Stimulated activated CD4-positive, alpha-beta T cell treated with anti-CD3 and anti-CD28 coated beads, Interleukin-2, amount 100 ng/mL, for 4 hours (primary cell): ENCODE data around the gene RPS6KB1.
"Not testable (repeated sequence)": the region's sequence is repeated elsewhere in the genome, so short reads cannot be mapped to it uniquely, and the experiment has no call there.

Experiments
- DNase-seq: peaks from one replicate; pipeline ENCODE4 v3.0.0-alpha.2; 2020; ENCODE audit warnings: low read depth

RPS6KB1 gene

DNA sequence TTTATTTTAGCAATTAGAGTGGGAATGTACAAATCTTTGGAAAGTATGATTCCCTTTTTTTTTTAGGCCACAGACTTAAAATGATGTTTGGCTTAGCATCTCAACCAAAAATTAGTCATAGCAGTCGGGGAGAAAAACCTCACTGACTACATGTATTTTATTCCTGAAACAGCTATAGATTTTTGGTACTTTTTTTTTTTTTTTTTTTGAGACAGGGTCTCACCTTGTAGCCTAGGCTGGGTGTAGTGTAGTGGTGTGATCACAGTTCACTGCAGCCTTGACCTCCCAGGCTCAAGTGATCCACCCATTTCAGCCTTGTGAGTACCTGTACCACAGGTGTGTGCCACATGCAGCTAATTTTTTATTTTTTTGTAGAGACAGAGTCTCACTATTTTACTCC is 48.2 kb downstream of the RPS6KB1 start:
- no peak for DNase-seq

DNA sequence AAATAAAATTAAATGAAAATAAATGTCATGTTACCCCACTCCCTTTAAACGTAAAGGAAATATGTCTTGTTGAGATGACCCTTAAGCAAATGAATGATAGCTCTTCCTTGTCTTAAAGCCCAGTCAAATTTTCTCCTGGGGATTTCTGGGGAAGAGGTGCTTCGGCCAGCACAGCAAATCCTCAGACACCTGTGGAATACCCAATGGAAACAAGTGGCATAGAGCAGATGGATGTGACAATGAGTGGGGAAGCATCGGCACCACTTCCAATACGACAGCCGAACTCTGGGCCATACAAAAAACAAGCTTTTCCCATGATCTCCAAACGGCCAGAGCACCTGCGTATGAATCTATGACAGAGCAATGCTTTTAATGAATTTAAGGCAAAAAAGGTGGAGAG is 53.5 kb downstream of the RPS6KB1 start:
- DNase-seq = not testable (repeated sequence)

DNA sequence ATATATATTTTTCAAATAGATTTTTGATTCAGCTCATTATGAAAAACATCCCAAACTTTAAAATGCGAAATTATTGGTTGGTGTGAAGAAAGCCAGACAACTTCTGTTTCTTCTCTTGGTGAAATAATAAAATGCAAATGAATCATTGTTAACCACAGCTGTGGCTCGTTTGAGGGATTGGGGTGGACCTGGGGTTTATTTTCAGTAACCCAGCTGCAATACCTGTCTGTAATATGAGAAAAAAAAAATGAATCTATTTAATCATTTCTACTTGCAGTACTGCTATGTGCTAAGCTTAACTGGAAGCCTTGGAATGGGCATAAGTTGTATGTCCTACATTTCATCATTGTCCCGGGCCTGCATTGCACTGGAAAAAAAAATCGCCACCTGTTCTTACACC is 54.4 kb downstream of the RPS6KB1 start:
- DNase-seq = not testable (repeated sequence)

DNA sequence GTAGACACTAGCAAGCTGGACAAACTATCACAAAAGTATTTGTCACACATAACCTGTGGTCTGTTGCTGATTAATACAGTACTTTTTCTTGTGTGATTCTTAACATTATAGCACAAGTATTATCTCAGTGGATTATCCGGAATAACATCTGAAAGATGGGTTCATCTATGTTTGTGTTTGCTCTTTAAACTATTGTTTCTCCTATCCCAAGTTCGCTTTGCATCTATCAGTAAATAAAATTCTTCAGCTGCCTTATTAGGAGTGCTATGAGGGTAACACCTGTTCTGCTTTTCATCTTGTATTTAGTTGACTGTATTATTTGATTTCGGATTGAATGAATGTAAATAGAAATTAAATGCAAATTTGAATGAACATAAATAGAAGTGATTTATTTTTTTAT is 57.1 kb downstream of the RPS6KB1 start:
- no peak for DNase-seq

DNA sequence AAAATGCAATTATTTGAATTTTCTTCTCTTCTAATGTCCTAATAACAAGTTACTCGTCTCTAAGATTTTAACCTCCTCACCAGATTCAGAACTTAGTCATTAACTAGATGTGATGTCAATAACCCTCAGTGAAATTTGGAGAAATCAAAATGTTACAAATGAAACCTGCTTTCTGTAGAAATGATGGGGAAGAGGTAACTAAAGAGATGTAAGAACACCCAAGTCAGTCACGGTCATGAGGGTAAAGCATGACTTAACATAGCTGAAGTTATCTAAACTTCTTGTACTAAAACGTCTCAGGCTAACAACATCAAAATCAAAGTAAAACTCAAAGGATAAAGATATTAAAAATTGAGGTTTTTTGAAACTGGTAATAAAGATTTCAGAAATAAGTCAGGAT is 61.9 kb downstream of the RPS6KB1 start:
- no peak for DNase-seq

DNA sequence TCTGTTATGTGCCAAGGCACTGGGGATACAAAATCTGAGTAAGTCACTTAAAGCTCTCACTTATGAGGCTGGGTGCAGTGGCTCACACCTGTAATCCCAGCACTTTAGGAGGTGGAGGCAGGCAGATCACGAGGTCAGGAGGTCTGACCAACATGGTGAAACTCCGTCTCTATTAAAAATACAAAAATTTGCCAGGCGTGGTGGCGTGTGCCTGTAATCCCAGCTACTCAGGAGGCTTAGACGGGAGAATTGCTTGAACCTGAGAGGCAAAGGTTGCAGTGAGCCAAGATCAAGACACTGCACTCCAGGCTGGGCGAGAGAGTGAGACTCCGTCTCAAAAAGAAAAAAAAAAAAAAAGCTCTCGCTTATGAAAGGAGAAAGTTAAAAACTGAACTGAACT is 66.7 kb downstream of the RPS6KB1 start:
- DNase-seq = not testable (repeated sequence)

DNA sequence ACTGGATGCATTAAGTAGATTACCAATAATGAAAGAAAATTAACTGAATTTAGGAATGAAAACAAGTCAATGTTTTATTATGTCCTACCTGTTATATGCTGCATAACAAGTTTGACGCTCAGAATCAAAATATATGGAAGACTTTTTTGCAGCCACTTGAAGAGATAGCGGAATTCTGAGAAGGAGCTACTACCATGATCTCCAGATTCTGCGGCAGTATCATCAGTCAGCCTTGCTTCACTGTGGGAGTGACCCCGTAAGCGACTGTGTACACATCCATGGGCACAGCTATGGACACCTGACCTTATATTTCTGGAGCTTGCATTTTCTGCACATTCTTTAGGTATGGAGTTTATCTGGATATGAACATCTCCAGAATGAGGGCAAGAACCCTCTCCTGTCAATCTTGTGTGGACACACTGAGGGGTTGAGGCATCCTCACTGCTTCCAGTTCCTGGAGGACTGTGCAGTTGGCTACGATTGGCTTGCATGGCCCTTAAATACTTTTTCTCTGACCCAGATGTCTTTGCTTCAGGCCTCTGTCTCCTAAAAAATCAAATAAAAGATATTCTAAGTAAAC is 69.9 kb downstream of the RPS6KB1 start:
- no peak for DNase-seq

DNA sequence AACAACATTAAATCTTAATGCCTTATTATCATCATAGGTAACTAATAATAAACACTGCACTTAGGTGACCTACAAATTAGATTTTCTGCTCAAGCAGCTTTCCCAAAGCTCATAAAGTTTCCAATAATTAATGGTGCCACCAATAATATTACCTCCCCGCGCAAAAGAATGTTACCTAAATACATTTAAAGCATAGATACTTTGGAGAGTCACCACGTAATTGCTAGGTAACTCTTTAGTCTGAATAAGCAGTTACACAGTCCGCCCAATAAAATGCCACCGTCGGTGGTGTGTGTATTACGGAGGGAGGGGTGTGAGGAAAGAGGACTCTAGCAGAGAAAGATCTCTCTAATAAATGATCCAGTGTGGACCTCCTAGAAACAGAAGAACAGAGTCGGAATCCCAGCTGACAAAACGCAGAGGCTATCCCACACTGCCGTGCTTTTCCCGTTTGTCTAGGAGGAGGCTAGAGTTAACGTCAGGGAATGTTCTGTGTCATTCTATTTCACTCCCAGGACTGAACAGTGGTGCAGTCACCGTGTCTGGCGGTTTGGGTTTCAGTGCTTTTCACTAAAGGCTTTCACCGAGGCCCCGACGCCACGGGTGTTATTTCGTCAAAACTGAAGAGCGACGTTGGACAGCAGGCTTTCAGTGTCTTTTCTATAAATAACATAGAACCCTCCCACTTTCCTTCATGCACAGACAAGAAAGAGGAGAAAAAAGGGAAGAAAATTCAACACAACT is 71.0 kb downstream of the RPS6KB1 start:
- peak; percentile 17 for DNase-seq

DNA sequence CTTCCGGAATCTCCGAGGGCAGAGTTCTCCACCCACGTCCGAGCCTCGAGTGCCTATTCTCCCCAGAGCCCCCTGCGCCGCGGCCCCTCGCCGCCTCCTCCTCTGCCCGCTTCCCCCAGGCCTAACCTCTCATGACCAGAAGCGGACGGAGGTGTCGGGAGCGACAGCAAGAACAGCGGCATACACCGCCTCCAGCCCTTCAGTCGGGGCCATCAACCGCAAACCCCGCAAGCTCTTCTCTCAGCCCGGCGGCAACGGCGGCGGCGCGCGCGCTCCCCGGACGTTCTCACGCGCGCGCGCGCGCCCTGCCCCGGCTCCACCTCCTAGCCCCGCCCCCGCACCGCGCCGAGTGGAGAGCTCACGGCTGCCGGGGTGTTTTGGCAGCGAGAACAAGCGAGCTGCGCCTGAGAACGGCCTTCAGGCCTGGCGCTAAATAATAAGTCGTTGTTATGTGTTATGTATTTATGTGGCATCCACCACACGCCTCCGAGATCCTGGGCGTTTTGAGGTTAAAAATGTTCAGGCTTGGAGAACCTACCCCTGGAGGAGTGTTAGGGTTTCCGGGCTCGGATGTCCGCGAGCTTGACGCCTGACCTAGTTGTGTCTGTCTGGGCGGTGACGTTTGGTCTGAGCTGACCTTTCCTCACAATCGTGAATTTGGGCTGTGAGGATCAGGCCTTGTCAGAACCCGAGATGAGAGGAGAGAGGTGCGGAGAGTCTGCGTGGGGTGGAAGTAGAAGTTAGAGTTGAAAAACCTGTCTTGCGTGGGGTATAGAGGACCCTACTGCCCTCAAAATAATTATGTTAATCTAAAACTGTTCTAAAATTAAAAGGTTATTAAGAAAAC is 71.8 kb downstream of the RPS6KB1 start, which contains the start of gene RNFT1:
RNFT1 (minus strand) TSS at position 259 of the 847 bp plus-strand sequence; CDS start at position 182, 77 bp downstream.
- peak; percentile 92 for DNase-seq

DNA sequence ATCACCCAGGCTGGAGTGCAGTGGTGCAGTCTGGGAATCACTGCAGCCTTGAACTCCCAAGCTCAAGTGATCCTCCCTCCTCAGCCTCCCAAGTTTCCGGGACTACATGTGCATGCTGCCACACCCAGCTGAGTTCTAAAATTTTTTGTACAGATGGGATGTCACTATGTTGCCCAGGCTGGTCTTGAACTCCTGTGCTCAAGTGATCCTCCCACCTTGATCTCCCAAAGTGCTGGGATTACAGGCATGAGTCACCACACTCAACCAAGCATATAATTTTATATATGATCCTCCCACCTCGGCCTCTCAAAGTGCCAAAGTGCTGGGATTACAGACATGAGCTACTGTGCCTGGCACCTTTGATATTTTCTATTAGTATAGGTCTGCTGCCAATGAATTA is 78.8 kb downstream of the RPS6KB1 start:
- not testable (repeated sequence) for DNase-seq

DNA sequence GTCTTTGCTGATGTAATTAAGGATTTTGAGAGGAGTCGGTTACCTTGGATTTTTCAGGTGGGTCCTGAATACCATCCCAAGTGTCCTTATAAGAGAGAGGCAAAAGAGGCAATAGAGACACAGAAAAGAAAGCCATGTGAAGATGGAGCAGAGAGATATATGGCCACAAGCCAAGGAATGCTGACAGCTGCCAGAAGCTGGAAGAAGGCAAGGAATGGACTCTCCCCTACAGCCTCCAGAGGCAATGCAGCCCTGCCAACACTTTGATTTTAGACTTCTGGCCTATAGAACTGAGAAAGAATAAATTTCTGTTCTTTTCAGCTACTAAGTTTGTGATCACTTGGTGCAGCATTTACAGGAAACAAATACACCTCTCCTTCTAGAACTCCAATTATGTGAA is 79.9 kb downstream of the RPS6KB1 start:
- DNase-seq = no peak

DNA sequence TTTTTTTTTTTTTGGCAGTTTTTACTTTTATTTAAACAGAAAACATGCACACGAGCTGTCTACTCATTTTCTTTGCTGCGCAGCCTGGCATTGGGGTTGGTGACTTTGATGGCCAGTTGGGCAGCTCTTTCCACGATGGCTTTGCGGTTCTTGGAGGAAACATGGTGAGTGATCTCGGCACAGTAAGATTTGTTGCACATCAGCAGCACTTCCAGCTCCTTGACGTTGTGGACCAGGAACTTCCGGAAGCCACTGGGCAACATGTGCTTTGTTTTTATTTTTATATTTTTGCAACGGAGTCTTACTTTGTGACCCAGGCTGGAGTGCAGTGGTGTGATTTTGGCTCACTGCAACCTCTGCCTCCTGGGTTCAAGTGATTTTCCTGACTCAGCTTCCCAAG is 80.6 kb downstream of the RPS6KB1 start:
- DNase-seq = not testable (repeated sequence)

DNA sequence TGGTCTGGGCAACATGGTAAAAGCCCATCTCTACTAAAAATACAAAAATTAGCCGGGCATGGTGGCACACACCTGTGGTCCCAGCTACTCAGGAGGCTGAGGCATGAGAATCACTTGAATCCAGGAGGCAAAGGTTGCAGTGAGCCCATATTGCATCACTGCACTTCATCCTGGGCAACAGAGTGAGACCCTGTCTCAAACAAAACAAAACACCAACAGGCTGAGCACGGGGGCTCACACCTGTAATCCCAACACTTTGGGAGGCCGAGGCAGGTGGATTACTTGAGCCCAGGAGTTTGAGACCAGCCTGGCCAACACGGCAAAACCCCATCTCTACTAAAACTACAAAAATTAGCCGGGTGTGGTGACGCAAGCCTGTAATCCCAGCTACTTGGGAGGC is 82.2 kb downstream of the RPS6KB1 start:
- DNase-seq = not testable (repeated sequence)

DNA sequence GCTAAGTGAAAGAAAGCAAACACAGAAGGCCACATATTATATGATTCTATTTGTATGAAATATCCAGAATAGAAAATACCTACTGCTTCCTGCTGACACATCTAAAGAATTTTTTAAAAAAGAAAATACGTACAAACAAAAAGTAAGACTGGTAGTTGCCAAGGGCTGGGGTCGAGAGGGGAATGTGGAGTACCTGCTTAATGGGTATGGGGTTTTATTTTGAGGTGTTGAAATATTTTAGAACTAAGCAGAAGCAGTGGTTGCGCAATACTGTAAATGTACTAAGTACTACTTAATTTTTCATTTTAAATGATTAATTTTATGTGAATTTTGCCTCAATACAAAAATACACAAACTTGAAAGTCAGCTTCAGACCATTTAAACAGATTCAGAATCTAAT is 103.7 kb downstream of the RPS6KB1 start:
- DNase-seq = not testable (repeated sequence)
